Loucy (cell line): ENCODE measurements around the gene CCL14.

Source experiments
- H2AFZ ChIP-seq: fragments of 200-600 bp; sonication (generic); 2 replicates; pipeline ENCODE4 v1.6.0; 2016; ENCODE audit warnings: antibody characterized with exemption, mild to moderate bottlenecking, low read length, moderate library complexity
- H3F3A ChIP-seq: fragments of 200-600 bp; 2 replicates; pipeline ENCODE4 v1.6.0; 2016; ENCODE audit warnings: antibody characterized with exemption, low read depth, mild to moderate bottlenecking
- H3K27me3 ChIP-seq: fragments of 200-600 bp; sonication (generic); 2 replicates; pipeline ENCODE4 v1.6.1; 2014; ENCODE audit warnings: low read length, mild to moderate bottlenecking; ENCODE audit not compliant: insufficient read depth, poor library complexity, severe bottlenecking
- H3K36me3 ChIP-seq: fragments of 200-600 bp; sonication (generic); 2 replicates; pipeline ENCODE4 v1.6.1; 2016; ENCODE audit warnings: low read length; ENCODE audit not compliant: insufficient read depth
- H3K4me1 ChIP-seq: fragments of 200-600 bp; sonication (generic); 2 replicates; pipeline ENCODE4 v1.5.1; 2014; ENCODE audit warnings: low read length, mild to moderate bottlenecking; ENCODE audit not compliant: insufficient read depth, poor library complexity, severe bottlenecking
- H3K4me2 ChIP-seq: fragments of 200-600 bp; sonication (generic); 2 replicates; pipeline ENCODE4 v1.6.0; 2014; ENCODE audit warnings: antibody characterized with exemption, low read length, low read depth, mild to moderate bottlenecking; ENCODE audit not compliant: poor library complexity, severe bottlenecking
- H3K4me3 ChIP-seq: fragments of 200-600 bp; sonication (generic); 2 replicates; pipeline ENCODE4 v1.5.1; 2014; ENCODE audit warnings: low read length, mild to moderate bottlenecking, mixed read lengths; ENCODE audit not compliant: poor library complexity, severe bottlenecking
- H3K79me2 ChIP-seq: fragments of 200-600 bp; sonication (generic); 2 replicates; pipeline ENCODE4 v1.6.1; 2014; ENCODE audit warnings: low read length; ENCODE audit not compliant: insufficient read depth
- H3K9ac ChIP-seq: fragments of 200-600 bp; sonication (generic); 2 replicates; pipeline ENCODE4 v1.6.0; 2014; ENCODE audit warnings: mild to moderate bottlenecking, low read depth, low read length, moderate library complexity; ENCODE audit not compliant: poor library complexity, severe bottlenecking
- H3K9me2 ChIP-seq: fragments of 200-600 bp; sonication (generic); replicated peaks from 2 replicates; pipeline ENCODE4 v1.6.1; 2016; ENCODE audit warnings: low read depth, low read length, mixed read lengths
- H3K9me3 ChIP-seq: fragments of 200-600 bp; sonication (generic); 2 replicates; pipeline ENCODE4 v1.6.1; 2014; ENCODE audit warnings: mild to moderate bottlenecking, antibody characterized with exemption, low read length, low read depth; ENCODE audit not compliant: insufficient read depth
- H4K20me1 ChIP-seq: fragments of 200-600 bp; sonication (generic); 2 replicates; pipeline ENCODE4 v1.6.0; 2014; ENCODE audit warnings: antibody characterized with exemption, low read length, mild to moderate bottlenecking; ENCODE audit not compliant: insufficient read depth, poor library complexity, severe bottlenecking
- CTCF ChIP-seq: fragments of 200-600 bp; sonication (generic); conservative IDR thresholded peaks from 2 replicates; pipeline ENCODE4 v1.5.1; 2014; ENCODE audit warnings: mild to moderate bottlenecking, antibody characterized with exemption, low read length
- EZH2phosphoT487 ChIP-seq: fragments of 200-600 bp; IDR thresholded peaks from 2 replicates; pipeline ENCODE4 v1.6.1; 2018; ENCODE audit warnings: antibody characterized with exemption, mild to moderate bottlenecking, moderate library complexity, borderline replicate concordance

The CCL14 gene

GRCh38 chr17:35973333-35974260 lies 12.9 kb downstream of the CCL14 start:
- Histone ChIP-seq H3K4me1 (no peaks in the 10 kb centered on the region), H3K4me3 (no peak overlapping the region), H3K9me2 (no peaks in the 10 kb centered on the region), H3K9me3 (no peaks in the 10 kb centered on the region), H3F3A (no peaks in the 10 kb centered on the region), H3K79me2 (no peaks in the 10 kb centered on the region), H3K27me3 (no peaks in the 10 kb centered on the region), H3K9ac (no peak overlapping the region), H3K36me3 (no peaks in the 10 kb centered on the region), H2AFZ (no peak overlapping the region), H4K20me1 (no peaks in the 10 kb centered on the region), H3K4me2 (no peak overlapping the region)
- TF ChIP-seq CTCF (no peak), EZH2phosphoT487 (no peak)

GRCh38 chr17:35972945-35973332 lies 13.6 kb downstream of the CCL14 start:
- Histone ChIP-seq H3K9ac (no peak overlapping the region), H3K4me2 (no peak overlapping the region)

GRCh38 chr17:35972535-35972934 lies 14.0 kb downstream of the CCL14 start:
- Histone ChIP-seq H3K27me3 (no peaks in the 10 kb centered on the region), H4K20me1 (no peaks in the 10 kb centered on the region)

More at GRCh38 chr17:35972945-35973332, 13.6 kb downstream of the CCL14 start:
- no peaks in the 10 kb centered on the region for H3F3A ChIP-seq
- H2AFZ ChIP-seq, result no peak overlapping the region
- no peaks in the 10 kb centered on the region for H3K4me1 ChIP-seq
- no peak for TF ChIP-seq CTCF
- no peak for TF ChIP-seq EZH2phosphoT487
- H3K4me3 ChIP-seq, result no peak overlapping the region
- no peaks in the 10 kb centered on the region for H3K79me2 ChIP-seq
- H3K9me3 ChIP-seq, result no peaks in the 10 kb centered on the region
- no peaks in the 10 kb centered on the region for H3K36me3 ChIP-seq
- H4K20me1 ChIP-seq, result no peaks in the 10 kb centered on the region
- H3K27me3 ChIP-seq, result no peaks in the 10 kb centered on the region
- no peaks in the 10 kb centered on the region for H3K9me2 ChIP-seq

More at GRCh38 chr17:35972535-35972934, 14.0 kb downstream of the CCL14 start:
- H2AFZ ChIP-seq, result no peak overlapping the region
- no peaks in the 10 kb centered on the region for H3K4me1 ChIP-seq
- no peak for TF ChIP-seq EZH2phosphoT487
- TF ChIP-seq CTCF, result no peak
- no peak overlapping the region for H3K4me3 ChIP-seq
- no peaks in the 10 kb centered on the region for H3K9me3 ChIP-seq
- no peaks in the 10 kb centered on the region for H3K9me2 ChIP-seq
- no peak overlapping the region for H3K9ac ChIP-seq
- no peaks in the 10 kb centered on the region for H3F3A ChIP-seq
- no peaks in the 10 kb centered on the region for H3K79me2 ChIP-seq
- H3K4me2 ChIP-seq, result no peak overlapping the region
- no peaks in the 10 kb centered on the region for H3K36me3 ChIP-seq
